Measurements from ENCODE around the gene KCNK16.

- peak; percentile 44 to 90 (median 75) for TF ChIP-seq CTCF (IDR thresholded peaks at IDR 0.05)
- no peak for TF ChIP-seq POLR2A (IDR thresholded peaks at IDR 0.05)
Observed at GRCh38 chr6:39361657-39362486, 39.4 kb upstream of the KCNK16 start.
